Sigmoid colon (tissue), 4 donors: Measurements from ENCODE around the gene MAGI2.

Source experiments
- CTCF ChIP-seq, 4 experiments: fragments of 450-650 bp in 3 of 4; fragments of 200-600 bp in 1 of 4; IDR thresholded peaks; one replicate each; pipeline ENCODE4 v1.5.1; 2016 to 2019; ENCODE audit warnings: antibody characterized with exemption in 4 of 4, mild to moderate bottlenecking in 3 of 4, moderate library complexity in 2 of 4
- EP300 ChIP-seq, 4 donors: sonication (generic); formaldehyde crosslinking; IDR thresholded peaks; one replicate each; pipeline ENCODE4 v1.6.1; 2017; ENCODE audit warnings: antibody characterized with exemption in 4 of 4
- POLR2A ChIP-seq, 2 donors: fragments of 450-650 bp; IDR thresholded peaks; one replicate each; pipeline ENCODE4 v1.6.1; 2016; ENCODE audit warnings: antibody characterized with exemption in 2 of 2, mild to moderate bottlenecking in 2 of 2, moderate library complexity in 2 of 2
- POLR2AphosphoS5 ChIP-seq, 4 donors: sonication (generic); formaldehyde crosslinking; IDR thresholded peaks; one replicate each; pipeline ENCODE4 v1.6.1; 2017; ENCODE audit warnings: antibody characterized with exemption in 4 of 4

GRCh38 chr7:78420001-78420400, 1033.5 kb downstream of the MAGI2 start:
- TF ChIP-seq CTCF (IDR thresholded peaks at IDR 0.05): no peak
- no peak for TF ChIP-seq POLR2AphosphoS5 (IDR thresholded peaks at IDR 0.05)
- no peak for TF ChIP-seq POLR2A (IDR thresholded peaks at IDR 0.05)
- no peak for TF ChIP-seq EP300 (IDR thresholded peaks at IDR 0.05)
